Measurements from ENCODE around the gene ZFAND3.

DNA sequence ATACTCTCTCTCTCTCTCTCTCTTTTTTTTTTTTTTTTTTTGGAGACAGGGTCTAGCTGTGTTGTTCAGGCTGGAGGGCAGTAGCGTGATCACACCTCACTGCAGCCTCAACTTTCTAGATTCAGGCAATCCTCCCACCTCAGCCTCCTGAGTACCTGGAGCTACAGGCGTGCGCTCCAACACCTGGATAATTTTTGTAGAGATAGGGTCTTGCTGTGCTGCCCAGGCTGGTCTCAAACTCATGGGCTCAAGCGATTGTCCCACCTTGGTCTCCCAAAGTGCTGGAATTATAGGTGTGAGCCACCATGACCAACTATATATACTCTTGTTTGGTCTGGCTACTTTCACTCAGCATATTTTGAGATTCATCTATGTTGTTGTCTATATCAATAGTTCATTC lies 154.9 kb downstream of the ZFAND3 start:
- no peak for TF ChIP-seq RFX5 (IDR thresholded peaks at IDR 0.05; ENCODE audit: low read depth, low read length)
- TF ChIP-seq MAZ (IDR thresholded peaks at IDR 0.05; ENCODE audit: borderline replicate concordance, low read depth, low read length) = no peak
- TF ChIP-seq, protein P1, sequence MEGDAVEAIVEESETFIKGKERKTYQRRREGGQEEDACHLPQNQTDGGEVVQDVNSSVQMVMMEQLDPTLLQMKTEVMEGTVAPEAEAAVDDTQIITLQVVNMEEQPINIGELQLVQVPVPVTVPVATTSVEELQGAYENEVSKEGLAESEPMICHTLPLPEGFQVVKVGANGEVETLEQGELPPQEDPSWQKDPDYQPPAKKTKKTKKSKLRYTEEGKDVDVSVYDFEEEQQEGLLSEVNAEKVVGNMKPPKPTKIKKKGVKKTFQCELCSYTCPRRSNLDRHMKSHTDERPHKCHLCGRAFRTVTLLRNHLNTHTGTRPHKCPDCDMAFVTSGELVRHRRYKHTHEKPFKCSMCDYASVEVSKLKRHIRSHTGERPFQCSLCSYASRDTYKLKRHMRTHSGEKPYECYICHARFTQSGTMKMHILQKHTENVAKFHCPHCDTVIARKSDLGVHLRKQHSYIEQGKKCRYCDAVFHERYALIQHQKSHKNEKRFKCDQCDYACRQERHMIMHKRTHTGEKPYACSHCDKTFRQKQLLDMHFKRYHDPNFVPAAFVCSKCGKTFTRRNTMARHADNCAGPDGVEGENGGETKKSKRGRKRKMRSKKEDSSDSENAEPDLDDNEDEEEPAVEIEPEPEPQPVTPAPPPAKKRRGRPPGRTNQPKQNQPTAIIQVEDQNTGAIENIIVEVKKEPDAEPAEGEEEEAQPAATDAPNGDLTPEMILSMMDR (conservative IDR thresholded peaks at IDR 0.05; ENCODE audit: low read depth, low read length) = no peak
- TF ChIP-seq, protein P2, sequence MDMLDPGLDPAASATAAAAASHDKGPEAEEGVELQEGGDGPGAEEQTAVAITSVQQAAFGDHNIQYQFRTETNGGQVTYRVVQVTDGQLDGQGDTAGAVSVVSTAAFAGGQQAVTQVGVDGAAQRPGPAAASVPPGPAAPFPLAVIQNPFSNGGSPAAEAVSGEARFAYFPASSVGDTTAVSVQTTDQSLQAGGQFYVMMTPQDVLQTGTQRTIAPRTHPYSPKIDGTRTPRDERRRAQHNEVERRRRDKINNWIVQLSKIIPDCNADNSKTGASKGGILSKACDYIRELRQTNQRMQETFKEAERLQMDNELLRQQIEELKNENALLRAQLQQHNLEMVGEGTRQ (IDR thresholded peaks at IDR 0.05; ENCODE audit: low read depth, low read length) = no peak
- TF ChIP-seq POLR2A (IDR thresholded peaks at IDR 0.05; ENCODE audit: low read depth, low read length) = no peak
- no peak for TF ChIP-seq CEBPB (IDR thresholded peaks at IDR 0.05; ENCODE audit: low read depth, low read length)
- TF ChIP-seq RAD21 (IDR thresholded peaks at IDR 0.05; ENCODE audit: low read length) = no peak
- no peak for TF ChIP-seq MAFK (IDR thresholded peaks at IDR 0.05; ENCODE audit: low read depth, low read length)

All from IMR-90 (cell line).